ENCODE results near the gene SMARCA2.

Gene SMARCA2

GRCh38 chr9:2231101-2231500 is 216.0 kb downstream of the SMARCA2 start:
- H3K9me3 ChIP-seq (ENCODE audit: low read length): peaks cover 3% of the 10 kb centered on the region; the same call in 1 of the 2 replicates
- peaks cover 22% of the 10 kb centered on the region for H3K4me1 ChIP-seq (ENCODE audit: insufficient read depth, low read length, severe bottlenecking)

GRCh38 chr9:2231829-2232228 is 216.7 kb downstream of the SMARCA2 start:
- Histone ChIP-seq H3K36me3 (ENCODE audit: insufficient read depth, low read length) (no peaks in the 10 kb centered on the region), H4K20me1 (ENCODE audit: insufficient read depth, low read length) (no peaks in the 10 kb centered on the region), H2AFZ (ENCODE audit: low read length) (no peak overlapping the region), H3K79me2 (ENCODE audit: insufficient read depth, low read length) (no peaks in the 10 kb centered on the region), H3K4me1 (ENCODE audit: insufficient read depth, low read length, severe bottlenecking) (peaks cover 22% of the 10 kb centered on the region), H3K27ac (ENCODE audit: low read depth, low read length, poor library complexity, severe bottlenecking) (no peak overlapping the region), H3K4me3 (ENCODE audit: low read depth, low read length, poor library complexity, severe bottlenecking) (no peak overlapping the region), H3K9ac (ENCODE audit: low read length) (no peak overlapping the region), H3K27me3 (ENCODE audit: insufficient read depth, low read length) (no peaks in the 10 kb centered on the region), H3K9me3 (ENCODE audit: low read length) (peaks cover 3% of the 10 kb centered on the region; the same call in 1 of the 2 replicates), H3K4me2 (ENCODE audit: low read length) (no peak overlapping the region), H3K9me2 (ENCODE audit: low read depth, low read length) (no peaks in the 10 kb centered on the region), H3F3A (ENCODE audit: insufficient read depth, low read length) (no peaks in the 10 kb centered on the region)
- TF ChIP-seq CTCF (IDR thresholded peaks at IDR 0.05; ENCODE audit: low read length): no peak
- no peak for TF ChIP-seq EZH2 (IDR thresholded peaks at IDR 0.05; ENCODE audit: borderline replicate concordance, low read length)

More at GRCh38 chr9:2231101-2231500, 216.0 kb downstream of the SMARCA2 start:
- no peak overlapping the region for H3K4me3 ChIP-seq (ENCODE audit: low read depth, low read length, poor library complexity, severe bottlenecking)
- H3K27ac ChIP-seq (ENCODE audit: low read depth, low read length, poor library complexity, severe bottlenecking): no peak overlapping the region
- TF ChIP-seq EZH2 (IDR thresholded peaks at IDR 0.05; ENCODE audit: borderline replicate concordance, low read length) (no peak), CTCF (IDR thresholded peaks at IDR 0.05; ENCODE audit: low read length) (no peak)
- H2AFZ ChIP-seq (ENCODE audit: low read length): no peak overlapping the region
- no peaks in the 10 kb centered on the region for H3K36me3 ChIP-seq (ENCODE audit: insufficient read depth, low read length)
- no peaks in the 10 kb centered on the region for H3F3A ChIP-seq (ENCODE audit: insufficient read depth, low read length)
- H3K4me2 ChIP-seq (ENCODE audit: low read length): no peak overlapping the region
- H3K9ac ChIP-seq (ENCODE audit: low read length): no peak overlapping the region
- no peaks in the 10 kb centered on the region for H3K27me3 ChIP-seq (ENCODE audit: insufficient read depth, low read length)
- no peaks in the 10 kb centered on the region for H3K9me2 ChIP-seq (ENCODE audit: low read depth, low read length)
- no peaks in the 10 kb centered on the region for H4K20me1 ChIP-seq (ENCODE audit: insufficient read depth, low read length)
- H3K79me2 ChIP-seq (ENCODE audit: insufficient read depth, low read length): no peaks in the 10 kb centered on the region

GRCh38 chr9:2233274-2233673 is 218.1 kb downstream of the SMARCA2 start:
- Histone ChIP-seq H3K9ac (ENCODE audit: low read length) (no peak overlapping the region), H3K36me3 (ENCODE audit: insufficient read depth, low read length) (no peaks in the 10 kb centered on the region), H3K4me2 (ENCODE audit: low read length) (no peak overlapping the region), H3K27me3 (ENCODE audit: insufficient read depth, low read length) (no peaks in the 10 kb centered on the region), H3K4me1 (ENCODE audit: insufficient read depth, low read length, severe bottlenecking) (peaks cover 20% of the 10 kb centered on the region), H4K20me1 (ENCODE audit: insufficient read depth, low read length) (no peaks in the 10 kb centered on the region), H3K4me3 (ENCODE audit: low read depth, low read length, poor library complexity, severe bottlenecking) (no peak overlapping the region), H3F3A (ENCODE audit: insufficient read depth, low read length) (no peaks in the 10 kb centered on the region), H3K9me3 (ENCODE audit: low read length) (peaks cover 3% of the 10 kb centered on the region; the same call in 1 of the 2 replicates), H3K27ac (ENCODE audit: low read depth, low read length, poor library complexity, severe bottlenecking) (no peak overlapping the region), H3K79me2 (ENCODE audit: insufficient read depth, low read length) (no peaks in the 10 kb centered on the region), H2AFZ (ENCODE audit: low read length) (no peak overlapping the region), H3K9me2 (ENCODE audit: low read depth, low read length) (no peaks in the 10 kb centered on the region)
- TF ChIP-seq EZH2 (IDR thresholded peaks at IDR 0.05; ENCODE audit: borderline replicate concordance, low read length) (no peak), CTCF (IDR thresholded peaks at IDR 0.05; ENCODE audit: low read length) (no peak)
